ENCODE data around the gene MAML2. TPM values are rescaled to one million over a fixed set of nuclear protein-coding genes. Genes with fewer than 3 reads are reported as not detected.

The MAML2 gene
- total RNA-seq, 1 experiment from 2014 or later, result 2.7 TPM

DNA sequence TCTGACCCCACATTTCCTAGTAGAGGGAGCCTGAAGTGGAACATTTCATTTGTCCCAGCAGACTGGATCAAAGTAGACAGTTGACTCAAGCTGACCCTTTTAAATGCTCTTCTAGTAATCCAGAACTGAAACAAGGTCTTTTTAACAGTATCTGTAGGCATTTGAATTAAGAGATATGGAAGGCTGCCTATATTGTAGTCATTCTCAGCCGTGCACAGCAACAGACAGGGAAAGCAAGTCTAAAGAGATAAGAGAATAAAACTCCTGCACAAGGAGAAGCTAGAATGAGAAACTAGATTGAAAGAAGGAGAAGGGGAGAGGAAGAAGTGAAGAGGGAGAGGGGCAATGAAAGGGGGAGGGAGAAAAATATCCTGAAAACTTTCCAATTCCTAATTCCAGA is 238.5 kb downstream of the MAML2 start:
- Histone ChIP-seq H3K4ac (ENCODE audit: low read depth, low read length) (no peak overlapping the region), H2BK12ac (ENCODE audit: insufficient read length, low read depth, low read length) (no peak overlapping the region), H3K9me3 (ENCODE audit: control insufficient read depth, low read depth, low read length) (no peaks in the 10 kb centered on the region), H3K9ac (ENCODE audit: extremely low read depth, insufficient read length, low read length) (no peak overlapping the region), H3K14ac (ENCODE audit: insufficient read depth, low read length) (no peak overlapping the region), H4K91ac (ENCODE audit: insufficient read length, low read depth, low read length) (no peak overlapping the region), H2AFZ (ENCODE audit: low read length) (no peak overlapping the region), H3T11ph (ENCODE audit: low read length) (no peak overlapping the region), H2BK20ac (ENCODE audit: low read depth, low read length, poor library complexity, severe bottlenecking) (no peak overlapping the region), H3K56ac (ENCODE audit: insufficient read length, low read depth, low read length) (no peak overlapping the region), H3K79me1 (ENCODE audit: insufficient read depth, low read depth, low read length, poor library complexity, severe bottlenecking) (no peaks in the 10 kb centered on the region), H3K27ac (ENCODE audit: insufficient read length, low read depth, low read length) (no peak overlapping the region), H2BK15ac (ENCODE audit: low read depth, low read length) (no peak overlapping the region), H4K20me1 (ENCODE audit: control insufficient read depth, insufficient read depth, insufficient read length) (no peaks in the 10 kb centered on the region), H3K4me1 (ENCODE audit: insufficient read depth, low read length) (peaks cover 6% of the 10 kb centered on the region; the same call in 1 of the 2 replicates), H3K23ac (ENCODE audit: insufficient read length, low read depth, low read length) (no peak overlapping the region), H3K23me2 (ENCODE audit: insufficient read length, low read depth, low read length, poor library complexity, severe bottlenecking) (no peaks in the 10 kb centered on the region), H3K27me3 (ENCODE audit: insufficient read depth, low read length) (no peaks in the 10 kb centered on the region), H3K18ac (ENCODE audit: insufficient read length, low read depth, low read length) (no peak overlapping the region), H4K5ac (ENCODE audit: insufficient read length, low read depth, low read length) (no peak overlapping the region), H2AK5ac (ENCODE audit: insufficient read length, low read length) (no peak overlapping the region), H2BK120ac (ENCODE audit: low read depth, low read length, poor library complexity, severe bottlenecking) (no peak overlapping the region), H3K79me2 (ENCODE audit: insufficient read depth, low read length) (no peaks in the 10 kb centered on the region), H3K4me2 (ENCODE audit: insufficient read depth, insufficient read length, low read length) (no peak overlapping the region), H4K8ac (replicated peaks; ENCODE audit: insufficient read length, low read depth, low read length) (no peak overlapping the region), H2BK5ac (ENCODE audit: insufficient read length, low read length) (no peak overlapping the region)
- Mint-ChIP-seq H3K36me3 (ENCODE audit: insufficient read depth in 1 of 3, low read depth in 3 of 3) (no peaks in the 10 kb centered on the region), H3K4me1 (peaks cover 3 to 12% of the 10 kb centered on the region in 2 experiments; a peak in 3 of 4 replicates), H3K4me3 (no peak overlapping the region), H3K27me3 (ENCODE audit: low read depth) (no peaks in the 10 kb centered on the region), H3K9me3 (no peaks in the 10 kb centered on the region), H3K27ac (no peak overlapping the region)
- no peak for DNase-seq
- TF ChIP-seq CTCF (conservative IDR thresholded peaks at IDR 0.05), result no peak
- no CpG with 5 or more reads among the region's 1 CpG for WGBS (ENCODE audit: extremely low coverage, insufficient read length, low lambda C conversion rate)
